Activated T-helper 2 cell treated with anti-CD3 and anti-CD28 coated beads, Interferon-gamma antibody, Interleukin-2, Interleukin-4, amounts not matched to agents 10 μg/mL and 5 μg/mL and 100 μg/mL, durations not matched to agents 14 hours and 24 hours and 36 hours (primary cell): ENCODE data around the gene GLRX3. TPM values are rescaled to one million over a fixed set of nuclear protein-coding genes. Genes with fewer than 3 reads are reported as not detected.

ENCODE experiments used
- DNase-seq: peaks from one replicate; pipeline ENCODE4 v3.0.0; 2021; ENCODE audit warnings: low spot score
- H3K27ac Mint-ChIP-seq: one replicate; pipeline ENCODE4 v1.8.0; 2021; ENCODE audit warnings: mixed read lengths
- H3K27me3 Mint-ChIP-seq: one replicate; pipeline ENCODE4 v1.8.0; 2021; ENCODE audit warnings: low read depth, mixed read lengths
- H3K36me3 Mint-ChIP-seq: one replicate; pipeline ENCODE4 v1.8.0; 2021; ENCODE audit warnings: low read depth, mixed read lengths
- H3K4me1 Mint-ChIP-seq: one replicate; pipeline ENCODE4 v1.8.0; 2021; ENCODE audit warnings: low read depth, mixed read lengths
- H3K4me3 Mint-ChIP-seq: one replicate; pipeline ENCODE4 v1.8.0; 2021; ENCODE audit warnings: low read depth, mild to moderate bottlenecking, moderate library complexity, mixed read lengths
- H3K9me3 Mint-ChIP-seq: one replicate; pipeline ENCODE4 v1.8.0; 2021; ENCODE audit warnings: mixed read lengths
- intact Hi-C: fragments of 100-400 bp; cut with micrococcal nuclease; formaldehyde crosslinking; loops from one replicate; pipeline ENCODE4 v1.15.1; 2023
- total RNA-seq: library from RNA; stranded (reverse); gene quantifications from 2 replicates; pipeline ENCODE4 v1.2.3, GENCODE V29; 2022

GLRX3 gene
- total RNA-seq, 1 donor from 2014 or later, result 145 TPM

DNA sequence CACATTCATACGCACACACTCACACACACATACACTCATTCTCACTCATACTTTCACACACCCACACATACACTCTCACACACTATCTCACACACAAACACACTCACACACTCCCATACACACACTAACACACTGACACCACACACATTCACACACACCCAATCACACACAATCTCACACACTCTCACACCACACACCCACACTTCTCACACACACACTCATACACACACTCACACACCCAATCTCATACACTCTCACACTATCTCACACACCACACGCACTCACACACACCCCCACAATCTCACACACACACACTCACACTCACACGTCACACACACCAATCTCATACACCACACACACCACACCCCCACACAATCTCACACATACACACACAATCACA is 71.0 kb downstream of the GLRX3 start:
- Mint-ChIP-seq H3K27me3 (no peaks in the 10 kb centered on the region), H3K36me3 (no peaks in the 10 kb centered on the region), H3K27ac (no peak overlapping the region), H3K4me1 (no peaks in the 10 kb centered on the region), H3K9me3 (no peaks in the 10 kb centered on the region), H3K4me3 (no peak overlapping the region)
- intact Hi-C loops, result no loop called here
- DNase-seq, result no peak

DNA sequence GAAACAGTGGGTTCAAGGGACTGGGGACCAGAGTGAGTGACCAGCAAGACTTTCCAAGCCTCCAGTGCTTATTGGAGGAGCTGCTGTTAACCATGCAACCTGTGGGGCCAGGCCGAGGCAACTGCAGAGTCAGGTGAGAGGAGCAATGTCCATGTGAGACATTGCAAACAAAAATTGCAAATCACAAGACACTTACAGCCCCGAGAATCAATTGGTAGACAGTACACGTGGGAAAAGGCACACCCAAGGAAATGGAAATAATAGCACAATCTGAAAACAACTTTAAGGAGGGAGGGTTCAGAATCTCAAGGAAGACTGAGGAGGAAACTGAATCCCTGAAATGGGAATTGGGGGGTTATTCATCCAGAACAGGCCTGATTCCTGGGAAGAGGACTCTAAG is 72.6 kb downstream of the GLRX3 start:
- no peaks in the 10 kb centered on the region for H3K27me3 Mint-ChIP-seq
- no peaks in the 10 kb centered on the region for H3K36me3 Mint-ChIP-seq
- H3K4me1 Mint-ChIP-seq, result no peaks in the 10 kb centered on the region
- no peak overlapping the region for H3K4me3 Mint-ChIP-seq
- intact Hi-C loops, result no loop called here
- no peaks in the 10 kb centered on the region for H3K9me3 Mint-ChIP-seq
- H3K27ac Mint-ChIP-seq, result no peak overlapping the region
- no peak for DNase-seq

DNA sequence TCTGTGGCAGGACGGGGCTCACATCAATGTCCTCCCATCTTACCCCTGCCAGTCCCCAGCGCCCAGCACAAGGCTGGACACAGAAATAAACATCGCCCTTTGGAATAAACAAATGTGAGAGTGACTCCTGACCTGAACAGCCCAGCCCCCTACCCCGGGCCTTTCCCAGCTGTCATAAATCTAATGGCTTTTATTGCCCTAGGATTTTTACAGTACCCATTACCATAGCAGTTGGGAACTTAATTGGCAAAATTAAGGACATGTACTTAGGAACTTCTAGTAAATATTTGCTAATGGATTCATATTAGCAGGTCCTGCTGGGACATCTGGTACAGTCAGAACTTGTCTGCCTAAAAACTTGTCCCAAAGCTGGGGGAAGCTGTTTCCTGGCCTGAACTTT is 76.6 kb downstream of the GLRX3 start:
- H3K27ac Mint-ChIP-seq, result no peak overlapping the region
- no peaks in the 10 kb centered on the region for H3K4me1 Mint-ChIP-seq
- H3K27me3 Mint-ChIP-seq, result no peaks in the 10 kb centered on the region
- H3K36me3 Mint-ChIP-seq, result no peaks in the 10 kb centered on the region
- no peak for DNase-seq
- peaks cover 10% of the 10 kb centered on the region for H3K9me3 Mint-ChIP-seq
- intact Hi-C loops, result no loop called here
- no peak overlapping the region for H3K4me3 Mint-ChIP-seq

DNA sequence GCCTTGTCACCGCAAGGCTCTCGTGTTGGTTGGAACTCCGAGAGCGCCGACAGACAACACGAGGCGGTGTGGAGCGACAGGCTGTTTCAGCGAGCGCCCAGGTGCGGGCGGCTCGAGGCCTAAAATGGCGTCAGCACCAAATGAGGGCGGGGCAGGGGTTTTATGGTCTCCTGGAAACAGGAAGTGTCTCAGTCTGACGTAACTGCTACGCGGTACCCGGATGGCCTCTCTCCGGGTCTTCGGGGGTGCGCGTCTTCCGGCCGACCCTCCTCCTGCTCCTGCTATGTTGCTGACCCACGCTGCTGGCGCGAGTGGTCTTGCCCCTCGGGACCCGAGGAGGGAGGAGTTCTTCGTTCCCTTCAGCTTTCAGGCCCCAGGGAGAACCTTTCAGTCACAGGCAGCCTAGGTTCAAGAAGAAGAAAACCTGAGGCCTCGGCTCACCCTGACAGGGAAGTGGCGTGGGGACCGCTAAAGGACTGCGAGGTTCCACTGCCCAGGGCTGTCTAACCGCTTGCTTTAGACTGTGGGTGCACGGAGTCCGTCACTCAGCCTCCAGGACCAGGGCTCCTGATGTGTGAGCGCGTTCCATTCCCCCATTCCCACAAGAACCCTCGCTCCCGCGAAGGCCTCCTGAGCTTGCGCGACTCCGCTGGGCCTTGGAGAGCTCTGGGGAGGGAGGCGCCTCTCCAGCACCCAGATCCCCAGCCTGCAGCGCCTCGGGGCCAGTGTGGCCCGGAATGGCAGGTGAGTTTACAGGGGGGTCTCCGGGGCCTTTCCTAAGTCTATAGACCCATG is 77.3 kb downstream of the GLRX3 start:
- no peaks in the 10 kb centered on the region for H3K27me3 Mint-ChIP-seq
- H3K4me1 Mint-ChIP-seq, result no peaks in the 10 kb centered on the region
- H3K4me3 Mint-ChIP-seq, result no peak overlapping the region
- no peak overlapping the region for H3K27ac Mint-ChIP-seq
- no peaks in the 10 kb centered on the region for H3K36me3 Mint-ChIP-seq
- peaks cover 10% of the 10 kb centered on the region for H3K9me3 Mint-ChIP-seq
- intact Hi-C loops, result no loop called here
- no peak for DNase-seq

DNA sequence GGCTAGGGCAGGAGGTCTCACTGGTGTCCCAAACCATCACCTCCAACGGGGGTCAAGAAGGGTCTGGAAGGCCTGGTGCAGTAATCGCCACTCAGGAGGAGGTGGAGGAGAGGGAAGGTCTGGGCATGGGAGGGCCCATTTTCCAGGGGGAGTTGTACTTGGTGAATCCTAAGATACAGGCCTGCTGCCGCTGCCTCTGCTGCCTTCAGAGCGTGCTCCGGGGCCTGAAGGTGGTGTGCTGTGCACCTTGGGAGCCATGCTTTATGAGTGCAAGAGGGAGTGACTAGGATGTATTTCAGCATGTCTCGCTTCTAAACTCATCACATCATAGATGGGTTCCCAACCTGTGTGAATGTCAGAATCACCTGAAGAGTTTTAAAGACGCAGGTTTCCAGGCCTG is 78.2 kb downstream of the GLRX3 start:
- no peak for DNase-seq
- no peaks in the 10 kb centered on the region for H3K27me3 Mint-ChIP-seq
- intact Hi-C loops, result no loop called here
- no peak overlapping the region for H3K4me3 Mint-ChIP-seq
- no peaks in the 10 kb centered on the region for H3K4me1 Mint-ChIP-seq
- H3K27ac Mint-ChIP-seq, result no peak overlapping the region
- peaks cover 10% of the 10 kb centered on the region for H3K9me3 Mint-ChIP-seq
- H3K36me3 Mint-ChIP-seq, result no peaks in the 10 kb centered on the region

DNA sequence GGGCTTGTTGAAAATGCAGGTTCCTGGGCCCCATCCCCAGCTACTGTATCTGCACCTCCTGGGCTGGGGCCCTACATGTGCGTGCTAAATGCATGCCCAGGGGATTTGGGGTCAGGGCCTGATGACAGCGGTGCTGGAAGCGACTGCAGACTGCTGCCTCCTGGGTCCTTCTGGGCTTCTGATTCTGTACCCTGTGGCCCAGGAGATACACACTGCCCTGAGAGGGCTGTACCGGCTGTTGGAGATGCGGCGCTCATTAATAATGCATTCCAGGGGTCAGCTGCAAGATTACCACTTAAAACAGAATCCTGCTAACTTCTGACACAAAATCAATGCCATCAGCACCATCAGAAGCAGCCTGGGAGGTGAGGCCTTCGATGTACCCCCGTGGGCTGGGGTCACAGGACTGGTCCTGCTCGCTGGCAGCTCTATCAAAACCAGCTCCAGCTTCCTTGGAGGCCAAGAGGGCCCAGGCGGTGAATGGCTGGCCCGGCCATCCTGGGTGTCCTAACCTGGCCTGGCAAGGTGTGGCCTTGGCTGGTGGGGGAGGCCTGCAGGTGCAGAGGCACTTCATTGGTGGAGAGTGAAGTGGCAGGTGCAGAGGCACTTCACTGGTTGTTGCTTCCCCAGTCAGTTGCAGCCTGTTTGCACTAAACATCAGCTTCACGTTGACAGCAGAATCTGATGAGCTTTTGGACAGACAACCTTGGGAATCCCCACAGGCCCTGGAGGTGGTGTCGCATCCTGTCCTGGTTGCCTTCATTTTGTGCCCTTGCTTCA is 79.2 kb downstream of the GLRX3 start:
- H3K36me3 Mint-ChIP-seq, result no peaks in the 10 kb centered on the region
- no peak overlapping the region for H3K4me3 Mint-ChIP-seq
- H3K27ac Mint-ChIP-seq, result no peak overlapping the region
- H3K4me1 Mint-ChIP-seq, result no peaks in the 10 kb centered on the region
- peaks cover 10% of the 10 kb centered on the region for H3K9me3 Mint-ChIP-seq
- no peaks in the 10 kb centered on the region for H3K27me3 Mint-ChIP-seq
- DNase-seq, result no peak
- intact Hi-C loops, result no loop called here

DNA sequence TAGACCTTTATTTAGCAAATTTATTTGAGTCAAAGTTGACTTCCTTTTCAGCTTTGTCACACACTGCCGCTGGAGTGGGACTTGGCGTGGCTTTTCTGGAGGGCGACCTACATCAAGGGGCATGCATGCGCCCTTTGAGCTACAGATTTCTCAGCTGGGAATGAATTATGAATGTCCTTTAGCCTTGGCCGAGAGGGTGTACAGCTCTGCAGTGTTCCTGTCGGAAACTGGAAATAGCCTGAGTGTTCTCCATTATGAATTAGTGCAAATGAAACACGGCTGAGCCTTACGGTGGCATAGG is 79.7 kb downstream of the GLRX3 start:
- Mint-ChIP-seq H3K36me3 (no peaks in the 10 kb centered on the region), H3K9me3 (peaks cover 10% of the 10 kb centered on the region), H3K4me3 (no peak overlapping the region), H3K27me3 (no peaks in the 10 kb centered on the region), H3K4me1 (no peaks in the 10 kb centered on the region), H3K27ac (no peak overlapping the region)
- intact Hi-C loops, result no loop called here
- no peak for DNase-seq

DNA sequence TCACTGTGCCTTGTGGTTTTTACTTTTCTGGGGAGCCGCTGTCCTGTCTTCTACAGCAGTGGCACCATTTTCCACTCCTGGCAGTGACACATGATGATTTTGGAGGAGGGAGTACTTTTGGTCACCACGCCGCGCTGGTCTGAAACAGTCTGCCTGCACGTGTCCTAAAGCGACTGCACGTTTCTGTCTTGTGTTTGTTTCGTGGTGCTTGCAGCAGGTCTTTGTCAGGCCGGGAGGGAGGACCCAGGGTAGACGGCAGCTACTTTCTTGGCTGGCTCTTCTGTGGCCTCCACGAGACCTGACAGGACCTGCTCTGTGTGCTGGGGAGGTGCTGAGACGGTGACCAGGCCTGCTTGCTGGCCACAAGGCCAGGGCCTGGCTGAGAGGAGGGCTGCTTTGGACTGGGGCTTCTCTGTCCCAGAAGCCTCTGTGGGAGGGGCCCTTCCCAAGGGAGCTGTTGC is 82.0 kb downstream of the GLRX3 start:
- H3K27ac Mint-ChIP-seq, result no peak overlapping the region
- no peaks in the 10 kb centered on the region for H3K36me3 Mint-ChIP-seq
- no peak overlapping the region for H3K4me3 Mint-ChIP-seq
- no peak for DNase-seq
- H3K4me1 Mint-ChIP-seq, result no peaks in the 10 kb centered on the region
- peaks cover 10% of the 10 kb centered on the region for H3K9me3 Mint-ChIP-seq
- no peaks in the 10 kb centered on the region for H3K27me3 Mint-ChIP-seq
- intact Hi-C loops, result no loop called here

DNA sequence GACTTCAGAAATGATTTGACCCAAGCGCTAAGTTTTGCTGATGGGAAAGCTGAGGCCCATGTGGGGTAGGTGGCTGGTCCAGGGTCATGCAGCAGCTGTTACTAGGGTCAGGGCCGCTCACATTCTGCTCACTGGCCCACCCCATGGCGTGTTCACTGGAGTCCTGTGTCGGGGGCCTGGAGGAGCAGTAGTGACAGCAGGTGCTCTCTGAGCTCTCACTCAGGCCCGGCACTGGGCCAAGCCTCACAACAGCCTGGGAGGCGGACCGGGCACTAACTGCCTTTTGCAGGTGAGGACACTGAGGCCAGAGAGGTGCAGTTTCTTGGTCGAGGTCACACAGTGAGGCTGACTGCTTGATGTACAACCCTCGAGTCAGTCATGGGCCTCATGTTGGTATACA is 82.7 kb downstream of the GLRX3 start:
- peaks cover 10% of the 10 kb centered on the region for H3K9me3 Mint-ChIP-seq
- no peaks in the 10 kb centered on the region for H3K27me3 Mint-ChIP-seq
- intact Hi-C loops, result no loop called here
- no peak overlapping the region for H3K27ac Mint-ChIP-seq
- no peak for DNase-seq
- H3K4me1 Mint-ChIP-seq, result no peaks in the 10 kb centered on the region
- no peaks in the 10 kb centered on the region for H3K36me3 Mint-ChIP-seq
- no peak overlapping the region for H3K4me3 Mint-ChIP-seq

DNA sequence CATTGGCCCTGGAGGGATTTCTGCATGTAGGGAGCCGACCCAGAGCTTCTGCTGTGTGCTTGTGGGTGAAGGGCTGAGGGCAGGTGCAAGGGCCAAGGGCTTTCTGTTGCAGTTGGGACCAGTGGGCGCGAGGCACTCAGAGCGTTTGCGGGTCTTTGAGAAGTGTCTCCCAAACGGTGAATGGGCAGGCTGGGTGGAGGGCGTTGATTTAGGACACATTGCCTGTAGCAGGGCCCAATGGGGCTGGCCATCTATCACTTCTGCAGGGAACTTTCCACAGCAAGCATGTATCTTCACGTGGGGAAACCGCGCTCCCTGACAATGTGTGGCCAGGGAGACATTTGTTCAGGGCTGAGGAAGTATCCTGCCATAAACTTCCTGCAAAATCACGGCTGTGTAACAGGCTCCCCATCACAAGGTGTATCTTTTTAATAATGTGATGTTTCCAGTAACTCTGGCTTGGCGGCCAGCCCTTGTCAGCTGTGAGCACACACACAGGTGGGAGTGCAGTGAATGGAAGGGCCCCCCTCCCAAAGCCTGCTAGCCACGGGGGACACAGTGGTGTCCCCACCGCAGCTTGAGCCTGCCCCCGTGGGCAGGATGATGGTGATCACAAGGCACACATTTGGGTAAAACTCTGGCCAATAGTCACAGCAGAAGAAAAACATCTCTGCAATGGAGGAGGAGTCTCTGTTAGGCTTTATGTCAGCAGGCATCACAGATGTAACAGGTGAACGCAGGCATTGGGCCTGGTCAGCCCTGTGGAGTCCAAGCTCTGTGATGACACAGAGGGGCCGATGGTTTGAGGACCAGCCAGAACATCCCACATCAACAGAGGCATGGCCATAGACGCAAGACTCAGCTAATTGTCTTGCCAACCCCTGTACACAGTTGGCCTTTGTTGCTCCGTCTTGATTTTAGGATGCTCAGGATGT is 84.3 kb downstream of the GLRX3 start:
- H3K9me3 Mint-ChIP-seq, result peaks cover 3% of the 10 kb centered on the region
- no peaks in the 10 kb centered on the region for H3K36me3 Mint-ChIP-seq
- H3K4me1 Mint-ChIP-seq, result no peaks in the 10 kb centered on the region
- H3K27me3 Mint-ChIP-seq, result no peaks in the 10 kb centered on the region
- intact Hi-C loops, result no loop called here
- no peak overlapping the region for H3K27ac Mint-ChIP-seq
- H3K4me3 Mint-ChIP-seq, result no peak overlapping the region
- DNase-seq, result no peak

DNA sequence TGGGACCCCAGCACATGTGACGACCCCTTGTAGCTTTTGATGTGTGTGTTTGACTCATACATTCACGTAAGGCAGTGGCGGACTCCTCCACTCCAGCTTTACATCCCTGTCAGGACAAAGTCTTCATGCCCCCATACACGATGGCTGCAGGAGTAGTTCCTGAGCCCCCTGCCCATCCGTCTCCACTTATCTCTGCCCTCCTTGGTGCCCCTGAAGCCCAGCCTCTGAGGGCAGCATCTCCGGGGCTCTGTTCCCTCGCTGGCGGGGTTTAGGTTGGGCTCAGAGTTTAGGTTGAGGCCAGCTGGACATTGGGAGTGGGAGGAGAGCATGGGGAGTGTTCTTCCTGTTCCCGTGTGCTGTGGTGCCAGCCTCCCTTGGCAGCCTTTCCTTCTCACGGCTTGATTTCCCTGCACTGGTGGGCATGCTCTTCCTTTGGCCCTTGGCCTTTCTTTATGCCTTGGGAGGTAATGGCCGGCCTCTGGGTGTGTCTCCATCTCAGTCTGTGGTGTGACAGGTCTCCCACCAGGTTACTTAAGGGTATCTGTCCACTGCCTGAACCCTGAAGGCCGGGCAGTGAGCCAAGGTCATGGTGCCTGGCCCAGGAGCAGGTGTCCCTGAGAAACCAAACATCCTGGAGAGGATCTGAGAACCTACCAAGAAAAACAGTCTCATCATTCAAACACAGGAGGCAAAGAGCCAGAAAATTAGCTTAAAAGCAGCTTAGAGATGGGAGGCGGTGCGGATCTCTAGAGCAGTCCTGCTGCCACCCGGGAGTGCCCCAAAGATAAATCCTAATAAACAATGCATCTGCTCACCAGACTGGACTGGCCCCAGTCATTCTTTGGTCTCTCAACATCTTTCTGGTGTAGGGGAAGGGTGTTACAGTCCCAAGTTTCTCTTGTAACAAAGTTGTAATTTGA is 85.5 kb downstream of the GLRX3 start:
- Mint-ChIP-seq H3K4me3 (no peak overlapping the region), H3K4me1 (no peaks in the 10 kb centered on the region), H3K27me3 (no peaks in the 10 kb centered on the region), H3K36me3 (no peaks in the 10 kb centered on the region), H3K9me3 (peaks cover 7% of the 10 kb centered on the region), H3K27ac (no peak overlapping the region)
- no peak for DNase-seq
- intact Hi-C loops, result no loop called here

DNA sequence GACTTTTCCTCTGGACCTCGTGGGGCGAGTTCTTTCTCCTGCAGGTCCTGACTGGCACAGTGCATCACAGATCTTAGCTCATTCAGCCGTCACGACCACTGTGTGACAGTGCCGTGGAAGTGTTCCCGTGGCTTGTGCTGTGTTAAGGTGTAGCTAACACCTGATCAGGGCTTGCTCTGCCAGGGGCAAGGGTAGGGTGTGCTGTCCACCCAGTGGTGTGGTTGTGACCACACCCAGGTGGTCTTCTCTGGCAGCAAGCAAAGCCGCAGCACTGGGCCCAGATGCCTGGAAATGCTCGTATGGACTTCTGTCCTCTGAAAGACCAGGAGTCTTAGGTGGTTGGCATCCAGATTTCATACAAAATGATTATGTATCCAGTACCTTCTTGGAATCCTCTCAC is 86.2 kb downstream of the GLRX3 start:
- no peak for DNase-seq
- Mint-ChIP-seq H3K4me3 (no peak overlapping the region), H3K4me1 (no peaks in the 10 kb centered on the region), H3K27ac (no peak overlapping the region), H3K9me3 (peaks cover 8% of the 10 kb centered on the region), H3K27me3 (no peaks in the 10 kb centered on the region), H3K36me3 (no peaks in the 10 kb centered on the region)
- intact Hi-C loops, result no loop called here
